Erythroblast (primary cell): ENCODE data around the gene PLEKHA5.

ENCODE experiments used
- GATA1 ChIP-seq: IDR thresholded peaks from 2 replicates; pipeline ENCODE4 v1.6.1; 2011; ENCODE audit warnings: low read depth, mild to moderate bottlenecking, control low read depth, low read length, moderate library complexity
- POLR2A ChIP-seq: IDR thresholded peaks from 2 replicates; pipeline ENCODE4 v1.6.1; 2011; ENCODE audit warnings: mild to moderate bottlenecking, low read length

DNA sequence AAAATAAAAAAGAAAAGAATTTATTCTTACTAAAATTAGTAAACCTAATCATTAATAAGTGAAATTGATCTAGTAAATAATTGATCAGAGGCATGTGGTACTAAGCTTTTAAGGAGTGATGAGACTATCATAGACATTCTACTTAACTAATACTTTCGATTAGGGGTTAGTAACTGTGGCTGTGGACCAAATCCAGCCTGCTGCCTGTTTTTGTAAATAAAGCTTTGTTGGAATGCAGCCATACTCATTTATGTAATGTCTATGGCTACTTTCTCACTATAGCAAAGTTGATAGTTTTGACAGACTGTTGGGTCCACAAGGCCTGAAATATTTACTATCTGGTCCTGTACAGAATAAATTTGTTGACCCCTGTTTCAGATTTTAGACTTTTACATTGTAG is 63.2 kb downstream of the PLEKHA5 start:
- no peak for TF ChIP-seq GATA1
- TF ChIP-seq POLR2A: no peak
